ENCODE results near the gene PRPF19.

DNA sequence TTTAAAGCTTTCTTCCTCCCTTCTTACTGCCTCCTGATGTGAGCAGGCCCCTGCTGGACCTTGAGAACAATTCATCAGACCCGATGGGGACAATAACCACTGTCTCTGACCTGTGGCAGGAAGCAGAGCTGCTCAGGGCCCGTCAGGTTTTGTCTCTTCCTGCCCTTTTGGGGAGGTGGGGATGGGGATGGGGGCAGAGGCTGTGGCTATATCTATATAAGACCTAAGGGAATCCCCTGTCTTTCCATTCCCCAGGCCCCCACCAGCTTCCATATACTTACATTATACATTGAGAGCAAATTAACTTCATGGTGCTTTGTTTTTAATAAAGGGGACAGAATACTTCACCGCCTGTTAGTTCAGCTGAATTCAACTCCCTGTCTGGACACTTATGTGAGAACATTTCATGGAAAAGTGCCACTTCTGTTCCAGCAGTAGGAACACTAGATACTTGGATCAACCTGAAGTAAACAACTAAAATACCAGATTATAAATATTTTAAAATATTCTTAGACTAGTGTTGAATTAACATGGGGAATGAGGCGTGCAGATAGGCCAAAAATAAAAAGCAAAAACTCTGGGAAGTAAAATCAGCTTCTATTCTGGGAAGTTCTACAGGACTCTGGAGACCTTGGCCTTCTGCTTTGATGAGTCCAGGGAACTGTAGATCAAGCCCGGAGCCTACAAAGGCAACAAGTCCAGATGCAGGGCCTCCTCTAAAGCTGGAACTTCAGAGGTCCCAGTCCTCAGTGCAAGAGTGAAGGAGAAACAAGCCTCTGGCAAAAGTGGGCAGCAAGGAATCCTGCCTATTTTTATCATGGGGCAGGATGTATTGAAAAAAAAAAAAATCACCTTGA is 27.9 kb downstream of the PRPF19 start:
- TF ChIP-seq, protein P1, sequence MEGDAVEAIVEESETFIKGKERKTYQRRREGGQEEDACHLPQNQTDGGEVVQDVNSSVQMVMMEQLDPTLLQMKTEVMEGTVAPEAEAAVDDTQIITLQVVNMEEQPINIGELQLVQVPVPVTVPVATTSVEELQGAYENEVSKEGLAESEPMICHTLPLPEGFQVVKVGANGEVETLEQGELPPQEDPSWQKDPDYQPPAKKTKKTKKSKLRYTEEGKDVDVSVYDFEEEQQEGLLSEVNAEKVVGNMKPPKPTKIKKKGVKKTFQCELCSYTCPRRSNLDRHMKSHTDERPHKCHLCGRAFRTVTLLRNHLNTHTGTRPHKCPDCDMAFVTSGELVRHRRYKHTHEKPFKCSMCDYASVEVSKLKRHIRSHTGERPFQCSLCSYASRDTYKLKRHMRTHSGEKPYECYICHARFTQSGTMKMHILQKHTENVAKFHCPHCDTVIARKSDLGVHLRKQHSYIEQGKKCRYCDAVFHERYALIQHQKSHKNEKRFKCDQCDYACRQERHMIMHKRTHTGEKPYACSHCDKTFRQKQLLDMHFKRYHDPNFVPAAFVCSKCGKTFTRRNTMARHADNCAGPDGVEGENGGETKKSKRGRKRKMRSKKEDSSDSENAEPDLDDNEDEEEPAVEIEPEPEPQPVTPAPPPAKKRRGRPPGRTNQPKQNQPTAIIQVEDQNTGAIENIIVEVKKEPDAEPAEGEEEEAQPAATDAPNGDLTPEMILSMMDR (IDR thresholded peaks at IDR 0.05): no peak
- TF ChIP-seq EP300 (IDR thresholded peaks at IDR 0.05): no peak
- no peak for TF ChIP-seq POLR2A (IDR thresholded peaks at IDR 0.05)
- TF ChIP-seq POLR2AphosphoS5 (IDR thresholded peaks at IDR 0.05): no peak
